GM12864 (cell line): ENCODE results near the gene MAST1.
A peak's percentile ranks its signal among the peaks of the same experiment; 100 is the strongest.

Source experiments
- DNase-seq: peaks from one replicate; pipeline ENCODE4 v3.0.0-alpha.2; 2011; ENCODE audit warnings: low read depth
- H3K4me3 ChIP-seq: 2 replicates; pipeline ENCODE4 v1.5.1; 2011; ENCODE audit warnings: mild to moderate bottlenecking, low read depth, low read length, control low read depth
- TF ChIP-seq, protein P1 (sequence below): IDR thresholded peaks from 2 replicates; pipeline ENCODE4 v1.5.1; 2011; ENCODE audit warnings: low read depth, mild to moderate bottlenecking, moderate library complexity, low read length, control low read depth, inconsistent platforms; ENCODE audit errors: missing control alignments

Gene MAST1

DNA sequence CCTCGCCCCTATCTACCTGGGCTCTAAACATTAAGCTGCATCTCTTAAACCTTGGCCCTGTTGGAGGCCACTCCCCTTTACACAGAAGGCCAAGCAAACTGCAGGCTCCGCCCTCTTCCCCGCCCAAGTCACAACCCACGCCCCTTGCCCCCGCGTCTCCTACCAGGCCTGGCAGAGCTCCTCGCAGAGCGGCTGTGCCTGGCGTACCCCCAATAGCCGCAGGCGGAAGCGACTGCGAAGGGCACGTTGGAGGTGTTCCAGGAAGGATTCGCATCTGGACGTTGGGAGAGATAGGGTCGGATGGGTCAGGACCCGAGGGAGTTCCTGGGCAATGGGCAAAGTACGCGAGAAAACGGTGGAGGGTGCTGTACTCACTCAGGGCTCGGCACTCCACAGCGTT, 9.8 kb upstream of the MAST1 start:
- no peak overlapping the region for H3K4me3 ChIP-seq
- DNase-seq, result no peak
- TF ChIP-seq, protein P1, sequence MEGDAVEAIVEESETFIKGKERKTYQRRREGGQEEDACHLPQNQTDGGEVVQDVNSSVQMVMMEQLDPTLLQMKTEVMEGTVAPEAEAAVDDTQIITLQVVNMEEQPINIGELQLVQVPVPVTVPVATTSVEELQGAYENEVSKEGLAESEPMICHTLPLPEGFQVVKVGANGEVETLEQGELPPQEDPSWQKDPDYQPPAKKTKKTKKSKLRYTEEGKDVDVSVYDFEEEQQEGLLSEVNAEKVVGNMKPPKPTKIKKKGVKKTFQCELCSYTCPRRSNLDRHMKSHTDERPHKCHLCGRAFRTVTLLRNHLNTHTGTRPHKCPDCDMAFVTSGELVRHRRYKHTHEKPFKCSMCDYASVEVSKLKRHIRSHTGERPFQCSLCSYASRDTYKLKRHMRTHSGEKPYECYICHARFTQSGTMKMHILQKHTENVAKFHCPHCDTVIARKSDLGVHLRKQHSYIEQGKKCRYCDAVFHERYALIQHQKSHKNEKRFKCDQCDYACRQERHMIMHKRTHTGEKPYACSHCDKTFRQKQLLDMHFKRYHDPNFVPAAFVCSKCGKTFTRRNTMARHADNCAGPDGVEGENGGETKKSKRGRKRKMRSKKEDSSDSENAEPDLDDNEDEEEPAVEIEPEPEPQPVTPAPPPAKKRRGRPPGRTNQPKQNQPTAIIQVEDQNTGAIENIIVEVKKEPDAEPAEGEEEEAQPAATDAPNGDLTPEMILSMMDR, result no peak

DNA sequence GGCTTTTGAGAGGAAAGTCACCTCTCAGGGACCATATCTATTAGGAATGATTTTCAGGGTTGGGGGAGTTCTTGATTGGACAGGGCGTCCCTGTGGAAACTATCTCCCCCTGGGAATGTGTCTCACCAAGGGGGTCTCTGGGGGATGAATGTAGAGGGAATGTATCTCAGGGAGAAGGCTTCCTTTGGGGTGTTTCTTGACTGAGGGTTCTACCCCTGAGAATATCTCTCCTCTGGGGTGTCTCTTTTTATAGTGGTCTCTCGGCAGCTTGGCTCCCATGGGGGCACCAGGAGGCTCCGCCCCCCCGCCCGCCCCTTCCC, 4.9 kb upstream of the MAST1 start:
- no peak overlapping the region for H3K4me3 ChIP-seq

DNA sequence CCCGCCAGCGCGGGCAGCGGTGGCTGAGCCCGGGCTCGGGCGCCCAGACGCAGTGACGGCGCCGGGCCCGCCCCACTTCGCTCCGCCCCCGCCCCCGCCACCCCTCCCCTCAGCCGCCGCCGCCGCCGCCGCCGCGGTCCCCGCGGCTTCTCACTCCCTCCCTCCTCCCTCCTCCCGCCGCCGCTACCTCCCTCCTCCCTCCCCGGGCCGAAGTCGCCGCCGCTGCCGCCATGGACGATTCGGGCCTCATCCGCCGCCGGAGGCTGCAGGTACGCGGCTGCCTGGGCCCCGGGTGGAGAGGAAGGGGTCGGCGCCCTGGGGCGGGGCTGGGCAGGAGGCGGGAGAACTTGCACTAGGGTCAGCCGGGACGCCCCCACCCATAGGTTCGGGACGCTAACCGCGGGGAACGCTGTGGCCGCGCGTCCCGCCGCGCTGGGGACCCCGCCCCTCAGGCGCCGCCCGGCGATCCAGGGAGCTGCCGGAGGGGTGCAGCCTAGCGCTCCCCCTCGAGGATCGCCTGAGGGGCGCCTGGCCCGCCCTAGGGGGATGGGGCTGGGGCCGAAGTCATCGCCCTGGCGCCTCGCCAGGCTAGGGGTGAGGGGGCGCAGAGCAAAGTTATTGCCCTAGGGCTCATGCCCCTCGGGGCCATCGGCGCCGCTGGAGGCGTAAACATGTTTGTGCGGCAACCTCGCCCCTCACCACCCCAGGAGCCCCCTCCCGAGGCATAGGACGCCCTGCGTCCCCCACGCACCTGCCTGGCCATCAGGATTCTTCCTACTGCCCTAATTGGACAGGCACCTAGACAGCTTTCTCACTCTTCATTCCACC, 4.4 kb upstream of the MAST1 start:
- no peak for DNase-seq

More for the DNA sequence above, 4.9 kb upstream of the MAST1 start:
- TF ChIP-seq, protein P1, result no peak
- no peak for DNase-seq

DNA sequence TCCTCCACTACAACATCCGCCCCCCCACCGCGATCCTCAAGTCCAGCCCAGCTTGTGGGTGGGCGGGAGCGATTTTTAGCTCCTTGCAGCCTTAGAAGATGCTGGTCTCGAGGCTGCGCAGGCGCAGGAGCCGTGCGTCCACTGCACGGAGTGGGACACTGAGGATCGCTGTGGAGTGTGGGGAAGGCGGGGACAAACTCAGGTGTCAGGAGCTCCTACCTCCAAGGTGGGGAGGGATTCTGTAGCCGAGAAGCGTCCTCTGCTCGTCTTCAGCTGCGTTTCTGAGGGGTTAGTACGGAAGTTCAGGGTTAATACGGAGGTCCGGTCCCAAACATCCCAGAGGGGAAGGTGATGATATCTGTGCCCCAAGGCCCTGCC, 3.8 kb upstream of the MAST1 start, which contains the start of gene RTBDN:
Gene RTBDN (minus strand): TSS at position 14 of the 378 bp plus-strand sequence. CDS start 4,600 bp downstream, outside the sequence.
- H3K4me3 ChIP-seq, result peak within 1 kb of the TSS; percentile 40
- no peak for DNase-seq
- TF ChIP-seq, protein P1, result no peak

More for the DNA sequence above, 4.4 kb upstream of the MAST1 start:
- TF ChIP-seq, protein P1, result peak; percentile 4
- H3K4me3 ChIP-seq, result peak overlapping the region; percentile 40

DNA sequence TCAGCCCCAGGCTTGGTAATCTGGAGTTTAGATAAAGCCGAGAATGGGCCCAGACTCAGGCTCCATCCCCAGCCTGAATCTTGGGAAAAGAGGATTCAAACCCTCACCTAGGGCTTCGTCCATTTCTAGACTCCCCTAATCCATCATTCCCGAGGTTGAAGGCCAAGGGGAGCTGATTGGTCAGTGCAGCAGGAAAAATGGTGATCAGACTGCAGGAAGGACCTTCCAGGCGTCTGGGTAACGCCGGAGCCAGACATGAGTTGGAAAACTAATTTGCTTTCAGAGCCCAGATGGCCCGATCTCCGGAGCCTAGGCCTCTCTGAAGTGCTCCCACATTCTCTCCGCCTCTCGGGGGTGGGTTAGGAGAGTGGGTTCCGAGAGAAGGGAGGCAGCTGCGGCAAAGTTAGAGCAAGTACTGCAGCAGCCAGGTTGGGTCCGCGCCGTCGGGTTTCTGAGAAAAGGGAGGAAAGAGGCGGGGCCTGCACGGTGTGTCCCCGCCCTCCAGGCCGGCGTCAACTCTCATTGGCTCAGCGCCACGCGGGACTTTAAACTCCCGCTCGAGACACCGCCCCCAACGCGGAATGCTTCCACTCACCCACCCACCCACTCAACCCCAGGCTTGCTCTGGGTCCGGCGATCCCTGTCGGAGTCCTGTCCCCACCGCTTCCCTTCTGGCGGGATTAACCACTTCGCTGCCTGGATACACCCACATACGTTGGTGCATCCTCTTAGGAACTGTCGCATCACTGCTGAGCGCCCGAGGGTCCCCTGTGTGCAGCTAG, 3.1 kb upstream of the MAST1 start:
- no peak for DNase-seq
- TF ChIP-seq, protein P1, result no peak
- no peak overlapping the region for H3K4me3 ChIP-seq

DNA sequence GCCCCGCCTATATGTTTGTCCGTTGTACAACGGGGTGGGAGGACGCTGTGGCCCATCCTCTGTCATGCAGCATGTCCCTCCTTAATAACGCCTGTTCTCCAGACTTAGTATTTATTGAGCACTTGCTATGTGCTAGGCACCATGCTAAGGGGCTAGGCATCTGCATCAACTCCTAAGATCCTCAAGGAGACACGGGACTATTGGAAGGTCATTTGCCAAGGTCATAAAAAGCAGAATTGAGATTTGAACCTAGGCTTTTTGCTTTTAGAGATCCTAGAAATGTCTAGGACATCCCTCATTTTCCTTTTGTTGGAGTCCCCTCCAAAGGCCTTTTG, 1.8 kb upstream of the MAST1 start:
- TF ChIP-seq, protein P1, result no peak
- H3K4me3 ChIP-seq, result no peak overlapping the region
- no peak for DNase-seq

DNA sequence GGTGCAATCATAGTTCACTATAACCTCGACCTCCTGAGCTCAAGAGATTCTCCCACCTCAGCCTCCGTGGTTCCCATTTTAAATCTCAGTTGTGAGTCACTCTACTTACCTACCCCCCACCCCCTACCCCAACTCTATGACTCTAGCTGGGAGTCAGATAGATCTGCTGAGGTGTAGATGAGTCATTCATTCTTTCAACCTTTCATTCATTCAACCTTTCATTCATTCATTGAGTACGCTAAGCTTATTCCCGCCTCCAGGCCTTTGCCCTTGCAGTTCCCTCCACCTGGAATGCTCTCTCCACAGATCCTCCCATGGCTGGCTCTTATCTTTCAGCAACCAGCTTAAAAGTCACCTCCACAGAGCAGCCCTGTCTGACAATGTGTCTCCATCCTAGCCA, 1.1 kb upstream of the MAST1 start:
- no peak overlapping the region for H3K4me3 ChIP-seq
- no peak for DNase-seq
- TF ChIP-seq, protein P1, result no peak
